ENCODE data around the gene CMIP.

CMIP gene

DNA sequence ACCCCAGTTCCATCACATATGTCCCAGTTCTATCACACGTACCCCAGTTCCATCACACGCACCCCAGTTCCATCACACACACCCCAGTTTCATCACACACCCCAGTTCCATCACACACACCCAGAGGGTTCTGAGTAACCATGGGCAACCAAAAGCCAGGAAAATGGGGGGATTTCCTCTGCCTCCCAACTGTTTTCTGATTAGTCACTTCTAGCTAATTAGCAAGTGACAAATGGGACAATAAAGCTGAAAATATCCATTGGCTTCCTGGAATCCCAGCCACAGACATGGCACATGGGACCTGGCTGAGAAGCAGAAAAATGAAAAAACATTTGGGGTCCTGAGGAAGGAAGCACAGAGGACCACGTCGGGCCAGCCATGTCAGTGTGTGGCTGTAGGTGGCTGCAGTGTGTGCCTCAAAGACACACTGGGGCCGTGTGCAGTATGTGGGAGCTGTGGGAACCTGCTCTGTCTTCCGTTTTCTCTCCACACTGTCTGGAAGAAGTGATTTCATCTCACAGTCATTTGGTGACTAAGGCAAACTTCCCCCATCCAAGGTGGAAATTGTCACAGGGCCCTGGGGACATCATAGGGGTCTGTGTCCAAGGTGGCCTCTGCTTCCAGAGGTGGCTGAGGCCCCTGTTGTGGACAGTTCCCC is 106.7 kb downstream of the CMIP start:
- no peak for DNase-seq (ENCODE audit: low read depth in 2 of 2)

DNA sequence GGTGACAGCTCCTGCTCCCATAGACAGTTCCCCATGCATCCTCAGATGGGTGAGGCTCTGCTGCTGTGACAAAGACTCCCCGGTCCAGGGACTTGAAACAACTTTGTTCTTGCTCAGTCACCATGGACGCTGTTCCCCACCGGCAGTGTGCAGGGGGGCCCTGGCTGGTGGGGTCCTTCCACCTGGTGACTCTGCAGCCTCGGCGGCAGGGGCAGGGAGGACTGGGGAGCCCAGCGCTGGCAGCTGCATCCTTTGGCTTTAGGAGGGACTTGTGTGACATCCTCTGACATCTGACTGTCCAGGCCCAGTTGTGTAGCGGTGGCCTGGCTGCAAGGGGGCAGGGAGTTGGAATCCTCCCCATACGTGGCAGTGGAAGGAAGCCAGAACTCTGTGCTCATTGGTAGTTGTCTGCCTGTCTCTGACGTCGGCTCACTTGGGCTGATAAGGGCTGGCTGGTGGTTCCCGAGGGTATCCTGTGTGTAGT is 107.3 kb downstream of the CMIP start:
- DNase-seq (ENCODE audit: low read depth in 2 of 2) = no peak

GRCh38 chr16:81552743-81553079 is 108.1 kb downstream of the CMIP start:
- DNase-seq (ENCODE audit: low read depth in 2 of 2) = no peak

DNA sequence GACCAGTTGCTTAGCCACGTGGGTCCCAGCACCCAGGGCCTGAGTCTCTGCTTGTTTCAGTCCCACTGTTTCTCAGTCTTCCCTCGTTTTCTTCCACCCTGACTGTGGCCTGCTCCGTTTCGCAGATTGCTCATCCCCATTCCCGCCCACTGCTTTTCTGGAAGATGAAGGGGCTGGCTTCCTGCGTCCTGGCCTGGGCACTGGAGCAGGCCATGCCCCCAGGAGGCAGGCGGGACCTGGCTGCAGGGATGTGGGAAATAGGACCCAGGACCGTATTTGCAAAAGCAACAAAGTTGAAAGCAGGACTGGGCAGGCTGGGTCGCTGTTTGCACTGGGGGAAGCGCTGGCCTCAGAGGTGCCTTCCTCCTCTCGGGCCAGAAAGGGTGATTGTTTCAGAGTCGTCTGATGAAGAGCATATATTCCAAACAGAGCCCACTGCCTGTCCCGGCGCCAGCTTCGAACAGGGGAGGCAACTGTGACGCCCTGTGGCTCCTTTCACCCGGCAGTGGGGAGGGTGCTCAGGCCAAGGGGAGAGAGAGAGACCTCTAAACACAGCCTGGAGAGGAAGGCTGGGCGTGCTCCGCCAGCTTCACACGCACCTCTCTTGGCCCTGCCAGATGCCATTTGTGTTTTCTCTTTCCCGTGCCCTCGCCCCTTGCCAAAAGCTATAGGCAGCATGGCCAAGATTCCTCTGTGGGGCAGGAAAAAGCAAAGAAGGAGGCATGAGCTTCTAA is 108.6 kb downstream of the CMIP start:
- no peak for DNase-seq (ENCODE audit: low read depth in 2 of 2)

- DNase-seq (ENCODE audit: low read depth in 2 of 2) = no peak
Observed at GRCh38 chr16:81553814-81554675, 109.4 kb downstream of the CMIP start.

DNA sequence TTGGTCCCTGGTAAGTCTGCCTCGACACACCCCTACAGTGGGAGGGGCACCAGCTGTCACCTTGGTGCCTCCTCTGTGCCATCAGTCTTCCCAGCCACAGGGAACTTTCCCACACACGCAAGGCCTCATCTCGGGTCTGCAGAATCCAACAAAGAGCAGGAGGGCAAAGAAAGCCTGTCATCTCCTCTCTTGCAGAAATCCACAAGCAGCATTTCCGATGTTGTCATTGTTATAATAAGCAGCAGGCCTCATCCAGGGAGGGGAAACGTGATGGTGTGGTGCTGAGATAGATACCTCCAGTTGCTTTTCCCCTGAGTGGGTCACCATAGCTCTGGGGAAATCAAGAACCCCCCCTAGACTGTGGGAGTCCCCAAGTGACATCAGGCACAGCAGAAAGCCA is 110.4 kb downstream of the CMIP start:
- DNase-seq (ENCODE audit: low read depth in 2 of 2) = no peak

DNA sequence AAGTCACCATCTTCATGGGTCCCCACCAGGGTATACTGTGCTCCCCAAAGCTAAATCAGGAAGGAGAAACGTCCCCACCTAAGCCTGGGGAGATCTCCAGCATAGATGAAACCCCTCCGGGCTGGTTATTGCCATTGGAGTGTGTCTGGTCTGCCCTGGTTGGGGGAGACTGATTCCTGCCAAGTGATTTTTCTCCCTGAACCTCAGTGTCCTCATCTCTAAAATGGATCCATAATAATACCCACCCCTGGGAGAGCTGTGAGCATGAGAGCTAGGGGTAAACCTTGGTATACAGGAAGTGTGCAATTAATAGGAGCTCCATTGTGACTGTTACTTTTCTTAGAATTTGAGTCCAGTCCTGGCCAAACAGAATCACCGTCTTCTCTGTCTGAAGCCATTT is 111.1 kb downstream of the CMIP start:
- DNase-seq (ENCODE audit: low read depth in 2 of 2) = no peak

DNA sequence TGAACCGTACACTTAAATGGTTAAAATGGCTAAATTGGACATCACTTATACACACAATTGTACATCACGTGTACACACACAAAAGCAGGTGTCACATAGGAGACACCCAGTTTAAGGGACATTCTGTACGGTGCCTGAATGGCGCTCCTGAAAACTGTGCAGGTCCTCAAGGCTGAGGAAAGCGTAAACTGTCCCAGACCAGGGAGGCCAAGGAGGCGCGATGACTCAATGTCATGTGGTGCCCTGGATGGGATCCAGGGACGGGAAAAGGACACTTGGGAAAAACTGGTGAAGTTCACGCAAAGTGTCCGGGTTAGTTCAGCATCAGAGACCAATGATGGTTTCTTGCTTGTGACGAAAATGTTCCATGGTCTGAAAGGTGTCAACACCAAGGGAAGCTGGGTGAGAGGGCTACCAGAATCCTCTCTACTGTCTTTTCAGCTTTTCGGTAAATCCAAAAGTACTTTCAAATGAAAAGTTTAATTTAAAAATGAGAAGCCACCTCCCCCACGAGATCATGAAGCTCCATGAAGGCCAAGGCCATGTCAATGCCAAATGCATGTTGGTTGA is 112.2 kb downstream of the CMIP start:
- no peak for DNase-seq (ENCODE audit: low read depth in 2 of 2)

DNA sequence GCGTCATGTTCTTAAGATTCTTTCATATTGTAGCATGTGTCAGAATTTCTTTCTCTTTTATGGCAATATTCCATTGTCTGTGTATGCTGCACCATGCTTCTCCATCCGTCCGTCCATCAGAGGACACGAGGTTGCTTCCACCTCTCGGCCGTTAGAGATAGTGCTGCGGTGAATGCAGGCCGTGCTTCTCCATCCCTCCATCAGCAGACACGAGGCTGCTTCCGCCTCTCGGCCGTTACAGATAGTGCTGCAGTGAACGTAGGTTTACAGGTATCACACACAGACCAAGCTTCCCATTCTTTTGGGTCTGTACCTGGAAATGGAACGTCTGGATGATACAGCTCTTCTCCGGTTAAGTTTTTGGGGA is 113.5 kb downstream of the CMIP start:
- no peak for DNase-seq (ENCODE audit: low read depth in 2 of 2)

GRCh38 chr16:81558444-81559175 is 114.0 kb downstream of the CMIP start:
- no peak for DNase-seq (ENCODE audit: low read depth in 2 of 2)

DNA sequence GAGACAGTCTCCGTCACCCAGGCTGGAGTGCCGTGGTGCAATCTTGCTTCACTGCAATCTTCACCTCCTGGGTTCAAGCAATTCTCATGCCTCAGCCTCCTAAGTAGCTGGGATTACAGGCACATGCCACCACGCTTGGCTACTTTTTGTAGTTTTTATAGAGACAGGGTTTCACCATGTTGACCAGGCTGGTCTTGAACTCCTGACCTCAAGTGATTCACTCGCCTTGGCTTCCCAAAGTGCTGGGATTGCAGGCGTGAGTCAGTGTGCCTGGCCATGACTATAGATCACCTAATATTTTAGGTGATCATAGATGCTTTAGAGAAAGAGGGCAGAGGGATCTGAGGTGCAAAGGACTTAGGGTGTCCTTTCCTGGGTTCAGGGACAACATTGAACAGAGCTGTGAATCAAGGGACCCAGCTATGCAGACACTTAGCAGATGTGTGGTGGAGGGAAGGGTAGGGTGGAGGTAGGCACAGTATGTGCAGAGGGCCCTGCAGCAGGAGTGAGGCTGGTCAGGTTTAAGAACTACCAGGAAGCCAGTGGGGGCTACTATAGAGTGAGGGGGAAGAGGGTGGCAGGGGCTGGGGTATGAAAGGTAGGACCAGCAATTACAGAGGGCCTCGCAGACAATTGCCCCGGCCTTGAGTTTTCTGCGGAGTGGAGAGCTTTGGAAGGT is 116.5 kb downstream of the CMIP start:
- no peak for DNase-seq (ENCODE audit: low read depth in 2 of 2)

DNA sequence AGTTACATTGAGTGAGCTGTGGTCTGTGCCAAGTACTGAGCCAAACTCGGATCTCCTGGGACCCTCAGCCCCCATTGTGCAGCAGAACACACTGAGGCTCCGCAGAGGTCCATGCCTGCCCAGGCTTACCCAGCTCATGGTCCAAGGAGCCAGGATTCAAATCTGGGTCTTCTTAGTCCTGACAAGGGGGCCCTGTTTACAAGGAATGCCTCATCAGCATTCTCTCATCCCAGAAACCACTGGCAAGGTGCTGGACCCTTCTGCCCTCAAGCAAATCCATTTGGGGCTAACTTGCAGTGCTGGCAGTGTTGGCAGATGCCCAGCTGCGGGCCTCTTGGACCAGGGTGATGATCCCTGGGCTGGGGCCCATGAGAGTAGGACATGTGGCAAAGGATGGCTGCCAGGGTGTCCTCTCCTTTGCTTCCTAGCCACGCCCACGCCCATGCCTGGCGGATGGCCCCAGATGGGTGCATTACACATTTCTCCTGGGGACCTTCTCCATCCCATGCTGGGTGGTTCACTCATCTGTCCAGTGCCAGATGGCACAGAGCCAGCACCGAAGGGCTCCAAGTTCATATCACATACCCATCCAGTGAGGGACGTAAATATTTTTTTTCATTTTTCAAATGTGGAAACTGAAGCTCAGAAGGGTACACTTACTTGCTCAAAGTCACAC is 117.7 kb downstream of the CMIP start:
- no peak for DNase-seq (ENCODE audit: low read depth in 2 of 2)

DNA sequence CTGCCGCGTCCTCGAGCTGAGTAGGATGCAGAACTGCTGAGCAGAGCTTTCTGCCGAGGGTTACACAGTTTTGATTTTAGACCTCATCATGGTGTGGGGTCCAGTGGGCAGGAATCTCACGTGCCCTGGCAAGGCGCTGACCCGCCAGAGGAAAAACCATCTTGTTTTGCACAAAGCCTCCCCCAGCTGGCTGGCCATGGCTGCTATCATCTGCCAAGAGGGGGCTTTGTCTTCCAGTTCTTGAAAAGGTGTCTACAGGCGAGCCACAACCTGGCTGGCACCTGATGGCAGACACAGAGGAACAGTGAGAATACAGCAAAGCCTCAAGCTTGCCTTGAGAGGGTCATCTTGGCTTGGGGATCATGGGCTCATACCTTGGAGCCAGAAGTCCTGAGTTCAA is 118.3 kb downstream of the CMIP start:
- no peak for DNase-seq (ENCODE audit: low read depth in 2 of 2)

- DNase-seq (ENCODE audit: low read depth in 2 of 2) = no peak
Observed at GRCh38 chr16:81564421-81564911, 119.9 kb downstream of the CMIP start.

- no peak for DNase-seq (ENCODE audit: low read depth in 2 of 2)
Observed at GRCh38 chr16:81565321-81566028, 120.9 kb downstream of the CMIP start.

DNA sequence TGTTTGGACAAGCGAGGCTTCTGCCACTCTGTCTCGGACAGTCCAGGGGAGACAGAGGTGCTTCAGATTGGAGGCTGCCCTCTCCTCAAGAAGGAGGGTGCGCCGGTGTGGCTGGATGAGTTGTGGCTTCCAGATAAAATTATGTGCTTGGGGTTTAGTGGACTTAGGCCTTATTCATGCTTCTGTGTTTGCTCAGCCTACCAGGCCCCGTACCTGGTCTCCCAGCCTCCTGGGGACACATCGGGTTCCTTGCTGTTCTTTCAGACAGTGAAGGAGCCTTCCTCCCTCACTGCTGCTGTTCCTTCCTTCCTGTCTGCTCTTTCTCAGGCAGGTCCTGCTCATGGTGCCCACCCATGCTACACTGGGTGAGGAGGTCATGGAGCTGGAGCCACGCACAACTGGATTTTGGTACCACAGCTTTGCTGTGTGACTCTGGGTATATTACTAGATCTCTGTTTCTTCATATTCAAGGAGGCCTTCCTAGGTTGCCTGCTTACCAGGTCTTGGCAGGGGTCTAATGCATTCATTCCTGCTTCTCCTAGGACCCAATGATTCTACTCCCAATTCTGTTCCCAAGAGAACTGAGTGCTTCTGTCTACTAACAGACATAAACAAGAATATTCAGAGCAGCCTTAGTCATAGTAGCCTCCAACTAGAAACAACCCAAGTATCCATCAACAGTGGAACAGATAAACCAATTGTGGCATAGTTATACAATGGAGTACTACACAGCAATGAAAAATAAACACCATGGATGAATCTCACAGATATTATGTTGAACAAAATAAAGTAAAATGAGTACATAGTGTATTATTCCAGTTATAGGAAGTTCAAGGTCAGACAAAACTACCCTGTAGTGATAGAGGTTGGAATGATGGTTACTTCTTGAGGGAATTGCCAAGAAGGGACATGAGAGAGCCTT is 121.7 kb downstream of the CMIP start:
- DNase-seq (ENCODE audit: low read depth in 2 of 2) = no peak

DNA sequence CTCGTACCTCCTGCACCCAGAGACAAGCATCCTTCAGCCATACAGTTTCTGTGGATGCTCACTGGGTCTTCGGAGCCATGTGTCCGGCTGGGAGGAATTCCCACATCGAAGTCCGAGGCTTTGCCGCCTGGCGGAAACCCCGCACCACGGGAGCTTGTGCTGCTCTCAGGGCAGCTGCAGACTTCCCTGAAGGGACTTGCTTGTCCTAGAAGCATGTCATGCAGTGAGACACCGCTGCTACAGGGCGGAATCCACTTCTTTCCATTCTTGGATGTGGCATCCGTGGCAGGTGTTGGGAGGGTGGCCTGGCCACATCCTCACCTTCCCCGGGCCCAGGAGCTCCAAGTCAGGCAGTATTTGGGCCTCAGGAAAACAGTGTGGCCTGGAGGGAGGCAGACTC is 122.5 kb downstream of the CMIP start:
- no peak for DNase-seq (ENCODE audit: low read depth in 2 of 2)

- DNase-seq (ENCODE audit: low read depth in 2 of 2) = peak; percentile 26 to 63
Observed at GRCh38 chr16:81567987-81568748, 123.6 kb downstream of the CMIP start.

Measured in stimulated activated CD8-positive, alpha-beta memory T cell treated with anti-CD3 and anti-CD28 coated beads, Interleukin-2, amount 100 ng/mL, for 48 hours (primary cell).